Thymus (tissue), 11 donors: ENCODE measurements around the gene METTL21C. TPM values are rescaled to one million over a fixed set of nuclear protein-coding genes. Genes with fewer than 3 reads are reported as not detected.

Experiments used
- DNase-seq, 9 donors: peaks; one replicate each; pipeline ENCODE4 v3.0.0-alpha.2; 2013; ENCODE audit warnings: low spot score in 9 of 9, low read depth in 6 of 9, missing footprints in 1 of 9
- H3K27ac ChIP-seq, 2 donors: one replicate each; pipeline ENCODE4 v1.5.1; 2013; ENCODE audit warnings: control low read depth in 1 of 2, low read depth in 1 of 2, low read length in 1 of 2, mild to moderate bottlenecking in 1 of 2, moderate library complexity in 1 of 2
- H3K27me3 ChIP-seq, 2 donors: one replicate each; pipeline ENCODE4 v1.5.1; 2013; ENCODE audit warnings: low read length in 1 of 2; ENCODE audit not compliant: control insufficient read depth in 2 of 2, insufficient read depth in 1 of 2
- H3K36me3 ChIP-seq, 2 donors: one replicate each; pipeline ENCODE4 v1.5.1; 2013; ENCODE audit warnings: low read length in 1 of 2, mild to moderate bottlenecking in 1 of 2, moderate library complexity in 1 of 2; ENCODE audit not compliant: control insufficient read depth in 2 of 2, insufficient read depth in 2 of 2
- H3K4me1 ChIP-seq, 2 donors: one replicate each; pipeline ENCODE4 v1.5.1; 2013; ENCODE audit warnings: low read length in 2 of 2; ENCODE audit not compliant: control insufficient read depth in 2 of 2, insufficient read depth in 2 of 2
- H3K4me3 ChIP-seq, 2 donors: one replicate each; pipeline ENCODE4 v1.5.1; 2013; ENCODE audit warnings: low read length in 2 of 2, control low read depth in 1 of 2, mild to moderate bottlenecking in 1 of 2
- H3K9me3 ChIP-seq, 2 donors: one replicate each; pipeline ENCODE4 v1.5.1; 2013; ENCODE audit warnings: low read length in 1 of 2, mild to moderate bottlenecking in 1 of 2; ENCODE audit not compliant: control insufficient read depth in 2 of 2, insufficient read depth in 1 of 2
- WGBS: extraction: QIAGEN DNeasy Blood & Tissue Kit; methylation state at CpG from one replicate; pipeline ENCODE4 v1.1.7; 2013; 5-methylcytosine and 5-hydroxymethylcytosine counted together
- polyA plus RNA-seq: library from polyadenylated mRNA; stranded (reverse); fragments of 200-250 nt; gene quantifications from one replicate; pipeline ENCODE4 v1.2.3, GENCODE V29; 2013
- total RNA-seq: library from RNA; stranded (reverse); fragments of 120-200 nt; gene quantifications from one replicate; pipeline ENCODE4 v1.2.4, GENCODE V29; 2013
- donor health status: healthy.

Gene METTL21C
- total and polyA plus RNA-seq, 2 donors, result 0.09 TPM; not detected in 1

- Histone ChIP-seq H3K36me3 (no peaks in the 10 kb centered on the region), H3K4me3 (no peak overlapping the region), H3K4me1 (no peaks in the 10 kb centered on the region), H3K27me3 (no peaks in the 10 kb centered on the region), H3K27ac (no peak overlapping the region), H3K9me3 (no peaks in the 10 kb centered on the region)
- DNase-seq, result no peak
- WGBS, result 94% methylated on average over 9 of the region's 9 CpGs
Measured at GRCh38 chr13:102710261-102710679, 15.4 kb upstream of the METTL21C start.

DNA sequence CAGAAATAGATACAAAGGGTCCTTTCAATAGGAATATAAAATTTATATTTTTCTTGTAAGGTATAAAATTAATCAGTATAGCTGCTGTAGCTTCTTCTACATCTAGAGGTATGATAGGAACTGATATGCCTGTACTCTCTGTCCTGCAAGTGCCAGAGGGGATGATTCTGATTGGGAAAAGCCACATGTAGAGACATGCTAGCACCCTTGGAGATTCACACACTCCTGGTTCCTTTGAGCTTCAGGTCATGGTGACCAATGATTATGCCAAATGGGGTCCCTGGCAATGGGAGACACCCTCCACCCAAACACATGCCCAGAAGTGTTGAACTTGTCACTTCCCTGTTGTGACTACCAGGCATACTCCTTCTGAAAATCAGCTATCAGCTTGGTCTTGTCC lies 14.7 kb upstream of the METTL21C start:
- DNase-seq, result no peak
- H3K9me3 ChIP-seq, result no peaks in the 10 kb centered on the region
- no peaks in the 10 kb centered on the region for H3K27me3 ChIP-seq
- H3K36me3 ChIP-seq, result no peaks in the 10 kb centered on the region
- no peak overlapping the region for H3K4me3 ChIP-seq
- no peaks in the 10 kb centered on the region for H3K4me1 ChIP-seq
- H3K27ac ChIP-seq, result peak overlapping the region; percentile 37 to 42

GRCh38 chr13:102708991-102709390 lies 14.1 kb upstream of the METTL21C start:
- H3K4me1 ChIP-seq, result no peaks in the 10 kb centered on the region
- H3K9me3 ChIP-seq, result no peaks in the 10 kb centered on the region

DNA sequence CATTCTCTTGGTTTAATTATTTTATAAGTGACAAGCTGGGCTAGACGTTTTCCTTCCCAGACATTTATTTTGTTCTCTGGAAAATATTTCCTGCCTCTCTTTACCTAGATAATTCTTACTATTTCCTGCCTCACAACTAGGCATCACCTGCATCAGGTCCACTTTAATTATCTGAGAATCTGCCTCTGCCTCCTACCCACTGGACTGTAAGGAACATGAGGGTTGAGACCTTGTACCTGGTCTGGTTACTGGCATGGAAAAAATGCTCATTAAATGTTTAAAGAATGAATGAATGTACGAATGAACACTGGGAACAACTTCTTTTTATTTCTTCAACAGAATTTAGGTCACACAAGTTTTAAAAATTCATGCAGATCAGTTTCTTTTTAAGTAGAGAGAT lies 13.4 kb upstream of the METTL21C start:
- H3K9me3 ChIP-seq, result no peaks in the 10 kb centered on the region
- no peak overlapping the region for H3K4me3 ChIP-seq
- no peaks in the 10 kb centered on the region for H3K27me3 ChIP-seq
- DNase-seq, result no peak
- no peak overlapping the region for H3K27ac ChIP-seq
- 84% methylated on average over 2 of the region's 2 CpGs for WGBS
- H3K4me1 ChIP-seq, result no peaks in the 10 kb centered on the region
- no peaks in the 10 kb centered on the region for H3K36me3 ChIP-seq

More at GRCh38 chr13:102708991-102709390, 14.1 kb upstream of the METTL21C start:
- H3K4me3 ChIP-seq, result no peak overlapping the region
- no peaks in the 10 kb centered on the region for H3K36me3 ChIP-seq
- H3K27me3 ChIP-seq, result no peaks in the 10 kb centered on the region
- 97% methylated on average over 2 of the region's 2 CpGs for WGBS
- DNase-seq, result no peak
- H3K27ac ChIP-seq, result no peak overlapping the region

DNA sequence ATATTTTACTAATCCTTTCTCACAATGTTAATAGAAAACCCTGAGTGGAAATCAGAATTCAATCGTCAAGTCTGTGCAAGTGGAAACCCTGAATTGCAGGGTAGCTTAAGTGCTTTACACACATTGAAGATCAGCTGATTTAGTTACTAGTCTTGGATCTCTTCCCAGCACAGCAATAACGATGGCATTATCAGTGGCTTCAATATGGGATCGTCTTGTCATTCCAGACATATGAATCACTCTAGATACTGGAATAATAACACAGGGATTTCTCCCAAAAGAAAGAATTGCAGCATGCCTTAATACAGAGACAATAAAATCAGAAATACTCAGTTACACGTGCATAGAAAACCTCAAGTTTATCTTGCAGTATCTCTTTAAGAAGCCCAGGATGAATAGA lies 12.6 kb upstream of the METTL21C start:
- H3K27ac ChIP-seq, result no peak overlapping the region
- no peaks in the 10 kb centered on the region for H3K4me1 ChIP-seq
- no peak overlapping the region for H3K4me3 ChIP-seq
- H3K36me3 ChIP-seq, result no peaks in the 10 kb centered on the region
- WGBS, result 78% methylated on average over 4 of the region's 4 CpGs
- H3K27me3 ChIP-seq, result no peaks in the 10 kb centered on the region
- H3K9me3 ChIP-seq, result no peaks in the 10 kb centered on the region
- no peak for DNase-seq

DNA sequence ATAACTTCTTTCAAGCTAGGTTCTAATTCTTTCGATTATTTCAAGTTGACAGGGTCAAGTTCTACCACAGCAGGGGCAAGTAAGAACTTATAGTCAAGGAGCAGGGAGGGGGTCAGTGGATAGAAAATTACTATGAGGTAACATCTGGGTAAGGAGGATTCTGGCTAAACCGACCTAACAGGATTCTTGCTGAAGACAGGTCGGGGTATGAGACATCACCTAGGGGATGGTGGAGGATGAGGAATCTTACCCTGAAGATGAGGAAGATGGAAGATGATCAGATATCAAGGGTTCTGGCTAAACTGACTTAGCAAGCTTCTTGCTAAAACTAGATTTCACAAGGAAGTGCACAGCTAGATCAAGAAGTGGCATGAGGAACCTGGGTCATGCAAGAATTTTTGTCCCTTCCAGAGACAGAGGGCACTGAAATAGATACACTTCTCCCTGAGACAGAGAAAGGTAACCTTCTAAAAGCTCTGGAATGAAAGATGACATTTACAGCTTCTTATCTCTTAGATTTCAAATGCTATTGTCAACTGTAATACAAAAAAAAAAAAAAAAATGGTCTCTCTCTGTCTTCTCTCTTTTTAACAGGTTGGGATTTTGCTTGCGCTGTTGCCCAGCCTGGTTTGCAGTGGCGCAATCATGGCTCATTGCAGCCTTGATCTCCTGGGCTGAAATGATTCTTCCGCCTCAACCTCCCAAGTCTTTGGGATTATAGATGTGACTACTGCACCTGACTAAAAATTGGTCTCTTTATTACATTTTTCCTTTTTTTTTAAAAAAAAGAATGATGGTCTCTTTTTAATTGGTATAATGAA lies 9.6 kb upstream of the METTL21C start:
- H3K27me3 ChIP-seq, result no peaks in the 10 kb centered on the region
- H3K9me3 ChIP-seq, result no peaks in the 10 kb centered on the region
- no peaks in the 10 kb centered on the region for H3K4me1 ChIP-seq
- no peak for DNase-seq
- WGBS, result 97% methylated on average over 6 of the region's 6 CpGs
- H3K4me3 ChIP-seq, result no peak overlapping the region
- H3K36me3 ChIP-seq, result no peaks in the 10 kb centered on the region
- H3K27ac ChIP-seq, result no peak overlapping the region

- no peak overlapping the region for H3K27ac ChIP-seq
- H3K27me3 ChIP-seq, result no peaks in the 10 kb centered on the region
- H3K9me3 ChIP-seq, result no peaks in the 10 kb centered on the region
- no peak for DNase-seq
- no peak overlapping the region for H3K4me3 ChIP-seq
- H3K36me3 ChIP-seq, result no peaks in the 10 kb centered on the region
- no peaks in the 10 kb centered on the region for H3K4me1 ChIP-seq
Measured at GRCh38 chr13:102703726-102704035, 8.8 kb upstream of the METTL21C start.

DNA sequence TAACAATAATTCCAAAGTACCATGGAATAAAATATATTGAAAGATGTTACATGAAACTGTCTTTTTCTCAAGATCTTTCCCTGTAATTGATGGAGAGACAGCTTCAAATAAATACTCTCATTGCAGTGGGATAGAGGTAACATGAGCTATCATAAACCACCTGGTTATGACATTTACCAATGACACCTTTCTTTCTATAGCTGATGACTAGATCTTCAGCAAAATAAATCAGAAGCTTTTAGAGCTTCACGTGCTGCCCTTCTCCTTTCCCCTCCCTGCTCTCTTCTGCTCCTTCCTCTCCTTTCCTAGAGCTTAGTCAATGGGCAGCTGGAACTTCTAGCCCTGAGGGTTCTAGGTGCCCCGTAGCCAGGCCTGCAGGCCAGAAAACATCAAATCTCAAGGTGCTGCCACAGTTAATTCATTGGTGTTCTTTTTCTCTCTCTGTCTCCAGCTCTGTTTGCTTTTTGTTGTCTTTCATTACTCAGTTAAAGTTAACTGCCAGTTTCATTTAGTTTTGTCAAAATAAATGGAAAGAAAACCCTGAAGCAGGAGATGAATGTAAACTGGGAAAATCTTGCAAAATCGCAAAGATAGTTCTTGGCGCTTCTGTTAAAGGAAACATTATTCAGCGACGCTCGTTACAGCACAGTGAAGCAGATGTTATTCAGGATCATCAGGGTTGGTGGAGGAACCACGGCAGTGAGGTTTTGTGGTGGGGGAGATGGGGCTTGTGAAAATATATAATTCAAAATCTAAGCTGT lies 8.3 kb upstream of the METTL21C start:
- Histone ChIP-seq H3K4me3 (no peak overlapping the region), H3K27me3 (no peaks in the 10 kb centered on the region), H3K9me3 (no peaks in the 10 kb centered on the region), H3K36me3 (no peaks in the 10 kb centered on the region), H3K27ac (no peak overlapping the region), H3K4me1 (no peaks in the 10 kb centered on the region)
- 76% methylated on average over 8 of the region's 8 CpGs for WGBS
- no peak for DNase-seq

- H3K9me3 ChIP-seq, result no peaks in the 10 kb centered on the region
- no peak overlapping the region for H3K4me3 ChIP-seq
- no peaks in the 10 kb centered on the region for H3K36me3 ChIP-seq
- H3K27ac ChIP-seq, result peak overlapping the region in 1 of 2 donors; percentile 4
- no peaks in the 10 kb centered on the region for H3K4me1 ChIP-seq
- 94% methylated on average over 5 of the region's 5 CpGs for WGBS
- no peaks in the 10 kb centered on the region for H3K27me3 ChIP-seq
- DNase-seq, result no peak
Measured at GRCh38 chr13:102701331-102701730, 6.5 kb upstream of the METTL21C start.
